Parathyroid adenoma (tissue), 2 donors: Measurements from ENCODE around the gene NVL.

ENCODE experiments used
- H2AFZ ChIP-seq: fragments of 300-600 bp; sonication (generic); one replicate; pipeline ENCODE4 v1.7.0; 2017; ENCODE audit warnings: antibody characterized with exemption, mild to moderate bottlenecking
- H3K27ac ChIP-seq: fragments of 300-600 bp; sonication (generic); one replicate; pipeline ENCODE4 v1.7.0; 2017
- H3K27me3 ChIP-seq: fragments of 300-600 bp; sonication (generic); one replicate; pipeline ENCODE4 v1.7.0; 2017; ENCODE audit warnings: low read length; ENCODE audit not compliant: control insufficient read depth, insufficient read depth
- H3K36me3 ChIP-seq: fragments of 300-600 bp; sonication (generic); one replicate; pipeline ENCODE4 v1.7.0; 2017; ENCODE audit warnings: low read length; ENCODE audit not compliant: control insufficient read depth, insufficient read depth
- H3K4me1 ChIP-seq: fragments of 300-600 bp; sonication (generic); one replicate; pipeline ENCODE4 v1.7.0; 2017; ENCODE audit warnings: control low read depth
- H3K4me2 ChIP-seq: fragments of 300-600 bp; sonication (generic); one replicate; pipeline ENCODE4 v1.7.0; 2017; ENCODE audit warnings: low read length
- H3K4me3 ChIP-seq: fragments of 300-600 bp; sonication (generic); one replicate; pipeline ENCODE4 v1.7.0; 2017; ENCODE audit warnings: low read depth, low read length
- H3K79me2 ChIP-seq: fragments of 300-600 bp; sonication (generic); one replicate; pipeline ENCODE4 v1.7.0; 2017; ENCODE audit warnings: control low read depth
- H3K9ac ChIP-seq: fragments of 300-600 bp; sonication (generic); one replicate; pipeline ENCODE4 v1.7.0; 2017; ENCODE audit warnings: mild to moderate bottlenecking
- H3K9me3 ChIP-seq: fragments of 300-600 bp; sonication (generic); one replicate; pipeline ENCODE4 v1.7.0; 2017; ENCODE audit warnings: low read length; ENCODE audit not compliant: control insufficient read depth
- CTCF ChIP-seq: fragments of 300-600 bp; sonication (generic); IDR thresholded peaks from one replicate; pipeline ENCODE4 v1.7.0; 2017; ENCODE audit warnings: antibody characterized with exemption, mild to moderate bottlenecking
- donor health status: primary hyperparathyroidism.

The NVL gene

DNA sequence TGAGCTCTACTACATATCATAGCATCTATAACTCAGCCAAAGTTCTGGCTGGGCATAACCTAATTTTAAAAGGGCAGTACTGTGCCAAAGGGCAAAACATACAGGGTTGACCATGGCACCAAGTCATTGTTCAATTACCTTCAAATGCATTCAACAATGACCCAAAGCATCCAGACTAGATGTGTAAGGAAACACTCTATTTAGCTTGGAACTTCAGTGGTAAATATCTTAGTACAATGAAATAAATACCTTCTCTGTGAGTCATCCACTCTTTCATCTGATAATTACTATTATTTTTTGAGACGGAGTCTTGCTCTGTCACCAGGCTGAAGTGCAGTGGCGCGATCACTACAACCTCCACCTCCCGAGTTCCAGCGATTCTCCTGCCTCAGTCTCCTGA lies 70.0 kb downstream of the NVL start:
- Histone ChIP-seq H3K4me1 (no peaks in the 10 kb centered on the region), H3K27ac (no peak overlapping the region), H3K4me3 (no peak overlapping the region), H3K4me2 (no peak overlapping the region), H3K9ac (no peak overlapping the region), H2AFZ (no peak overlapping the region), H3K9me3 (no peaks in the 10 kb centered on the region), H3K27me3 (no peaks in the 10 kb centered on the region), H3K79me2 (no peaks in the 10 kb centered on the region), H3K36me3 (no peaks in the 10 kb centered on the region)
- no peak for TF ChIP-seq CTCF

- Histone ChIP-seq H3K4me1 (no peaks in the 10 kb centered on the region), H3K4me3 (no peak overlapping the region), H3K27me3 (no peaks in the 10 kb centered on the region), H2AFZ (no peak overlapping the region), H3K4me2 (no peak overlapping the region), H3K9ac (no peak overlapping the region), H3K9me3 (no peaks in the 10 kb centered on the region), H3K27ac (no peak overlapping the region), H3K36me3 (no peaks in the 10 kb centered on the region), H3K79me2 (no peaks in the 10 kb centered on the region)
- no peak for TF ChIP-seq CTCF
Observed at GRCh38 chr1:224258351-224258750, 71.6 kb downstream of the NVL start.

DNA sequence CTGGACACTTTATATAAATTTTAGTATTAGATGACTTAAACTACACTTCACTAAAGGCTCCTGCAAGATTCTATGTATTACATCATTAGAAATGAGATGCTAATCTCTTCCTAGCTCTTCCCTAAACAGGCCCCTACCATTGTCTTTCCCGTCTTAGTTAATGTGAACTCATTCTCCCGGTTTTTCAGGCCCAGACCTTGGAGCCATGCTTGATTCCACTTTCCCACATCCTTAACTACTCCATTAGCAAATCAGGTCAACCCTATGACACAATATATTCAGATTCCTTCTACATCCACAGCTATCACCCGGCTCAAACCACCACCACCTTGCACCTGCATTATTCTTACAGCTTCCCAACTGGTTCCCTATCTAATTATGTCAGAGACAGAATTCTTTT lies 73.3 kb downstream of the NVL start:
- H3K36me3 ChIP-seq: no peaks in the 10 kb centered on the region
- no peak overlapping the region for H3K4me2 ChIP-seq
- H3K9me3 ChIP-seq: no peaks in the 10 kb centered on the region
- no peak overlapping the region for H3K9ac ChIP-seq
- no peak for TF ChIP-seq CTCF
- no peak overlapping the region for H3K27ac ChIP-seq
- H3K27me3 ChIP-seq: no peaks in the 10 kb centered on the region
- no peak overlapping the region for H3K4me3 ChIP-seq
- no peaks in the 10 kb centered on the region for H3K4me1 ChIP-seq
- no peaks in the 10 kb centered on the region for H3K79me2 ChIP-seq
- no peak overlapping the region for H2AFZ ChIP-seq

GRCh38 chr1:224253721-224254120 lies 76.3 kb downstream of the NVL start:
- H2AFZ ChIP-seq: no peak overlapping the region
- no peaks in the 10 kb centered on the region for H3K27me3 ChIP-seq
- H3K4me1 ChIP-seq: no peaks in the 10 kb centered on the region
- no peak overlapping the region for H3K4me2 ChIP-seq
- no peak overlapping the region for H3K4me3 ChIP-seq
- no peak overlapping the region for H3K9ac ChIP-seq
- no peaks in the 10 kb centered on the region for H3K36me3 ChIP-seq
- no peaks in the 10 kb centered on the region for H3K9me3 ChIP-seq
- no peak overlapping the region for H3K27ac ChIP-seq
- no peaks in the 10 kb centered on the region for H3K79me2 ChIP-seq
- TF ChIP-seq CTCF: no peak

GRCh38 chr1:224252479-224252878 lies 77.5 kb downstream of the NVL start:
- no peak for TF ChIP-seq CTCF
- Histone ChIP-seq H3K27ac (no peak overlapping the region), H2AFZ (no peak overlapping the region), H3K4me1 (no peaks in the 10 kb centered on the region), H3K4me2 (no peak overlapping the region), H3K79me2 (no peaks in the 10 kb centered on the region), H3K4me3 (no peak overlapping the region), H3K9me3 (no peaks in the 10 kb centered on the region), H3K9ac (no peak overlapping the region), H3K27me3 (no peaks in the 10 kb centered on the region), H3K36me3 (no peaks in the 10 kb centered on the region)
